HPDE6-E6E7 (cell line): Measurements from ENCODE around the gene ST3GAL3.

Experiments
- DNase-seq: peaks from one replicate; pipeline ENCODE4 v3.0.0; 2011; ENCODE audit warnings: missing footprints; ENCODE audit errors: extremely low spot score

The ST3GAL3 gene

GRCh38 chr1:43786201-43786958 lies 79.0 kb downstream of the ST3GAL3 start:
- no peak for DNase-seq

GRCh38 chr1:43786960-43787359 lies 79.6 kb downstream of the ST3GAL3 start:
- no peak for DNase-seq

- no peak for DNase-seq
Measured at GRCh38 chr1:43789604-43790550, 82.5 kb downstream of the ST3GAL3 start.

GRCh38 chr1:43791243-43791642 lies 83.9 kb downstream of the ST3GAL3 start:
- DNase-seq: no peak

GRCh38 chr1:43796111-43796581 lies 88.8 kb downstream of the ST3GAL3 start:
- no peak for DNase-seq

GRCh38 chr1:43797891-43798290 lies 90.6 kb downstream of the ST3GAL3 start:
- DNase-seq: no peak

GRCh38 chr1:43799656-43800635 lies 92.6 kb downstream of the ST3GAL3 start:
- DNase-seq: no peak

- no peak for DNase-seq
Measured at GRCh38 chr1:43800771-43801170, 93.4 kb downstream of the ST3GAL3 start.

- DNase-seq: no peak
Measured at GRCh38 chr1:43801203-43801602, 93.9 kb downstream of the ST3GAL3 start.

- DNase-seq: no peak
Measured at GRCh38 chr1:43802356-43802980, 95.1 kb downstream of the ST3GAL3 start.

- no peak for DNase-seq
Measured at GRCh38 chr1:43803105-43803504, 95.8 kb downstream of the ST3GAL3 start.

- DNase-seq: no peak
Measured at GRCh38 chr1:43803646-43804045, 96.3 kb downstream of the ST3GAL3 start.

- no peak for DNase-seq
Measured at GRCh38 chr1:43804569-43804968, 97.2 kb downstream of the ST3GAL3 start.

- DNase-seq: no peak
Measured at GRCh38 chr1:43805340-43805739, 98.0 kb downstream of the ST3GAL3 start.

- DNase-seq: no peak
Measured at GRCh38 chr1:43806183-43806582, 98.8 kb downstream of the ST3GAL3 start.

- no peak for DNase-seq
Measured at GRCh38 chr1:43809097-43809673, 101.8 kb downstream of the ST3GAL3 start.

GRCh38 chr1:43812579-43812978 lies 105.2 kb downstream of the ST3GAL3 start:
- DNase-seq: no peak

- DNase-seq: no peak
Measured at GRCh38 chr1:43814401-43814800, 107.1 kb downstream of the ST3GAL3 start.

GRCh38 chr1:43817304-43817939 lies 110.1 kb downstream of the ST3GAL3 start:
- no peak for DNase-seq

- no peak for DNase-seq
Measured at GRCh38 chr1:43818691-43819090, 111.4 kb downstream of the ST3GAL3 start.
